Measurements from ENCODE around the gene FMN2.
A peak's percentile ranks its signal among the peaks of the same experiment; 100 is the strongest.

FMN2 gene

GRCh38 chr1:240107058-240107684, 15.5 kb downstream of the FMN2 start (continued):
- TF ChIP-seq, protein P1, sequence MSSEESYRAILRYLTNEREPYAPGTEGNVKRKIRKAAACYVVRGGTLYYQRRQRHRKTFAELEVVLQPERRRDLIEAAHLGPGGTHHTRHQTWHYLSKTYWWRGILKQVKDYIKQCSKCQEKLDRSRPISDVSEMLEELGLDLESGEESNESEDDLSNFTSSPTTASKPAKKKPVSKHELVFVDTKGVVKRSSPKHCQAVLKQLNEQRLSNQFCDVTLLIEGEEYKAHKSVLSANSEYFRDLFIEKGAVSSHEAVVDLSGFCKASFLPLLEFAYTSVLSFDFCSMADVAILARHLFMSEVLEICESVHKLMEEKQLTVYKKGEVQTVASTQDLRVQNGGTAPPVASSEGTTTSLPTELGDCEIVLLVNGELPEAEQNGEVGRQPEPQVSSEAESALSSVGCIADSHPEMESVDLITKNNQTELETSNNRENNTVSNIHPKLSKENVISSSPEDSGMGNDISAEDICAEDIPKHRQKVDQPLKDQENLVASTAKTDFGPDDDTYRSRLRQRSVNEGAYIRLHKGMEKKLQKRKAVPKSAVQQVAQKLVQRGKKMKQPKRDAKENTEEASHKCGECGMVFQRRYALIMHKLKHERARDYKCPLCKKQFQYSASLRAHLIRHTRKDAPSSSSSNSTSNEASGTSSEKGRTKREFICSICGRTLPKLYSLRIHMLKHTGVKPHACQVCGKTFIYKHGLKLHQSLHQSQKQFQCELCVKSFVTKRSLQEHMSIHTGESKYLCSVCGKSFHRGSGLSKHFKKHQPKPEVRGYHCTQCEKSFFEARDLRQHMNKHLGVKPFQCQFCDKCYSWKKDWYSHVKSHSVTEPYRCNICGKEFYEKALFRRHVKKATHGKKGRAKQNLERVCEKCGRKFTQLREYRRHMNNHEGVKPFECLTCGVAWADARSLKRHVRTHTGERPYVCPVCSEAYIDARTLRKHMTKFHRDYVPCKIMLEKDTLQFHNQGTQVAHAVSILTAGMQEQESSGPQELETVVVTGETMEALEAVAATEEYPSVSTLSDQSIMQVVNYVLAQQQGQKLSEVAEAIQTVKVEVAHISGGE (tag by site-specific recombination; conservative IDR thresholded peaks at IDR 0.05; ENCODE audit: low read depth), result no peak
- TF ChIP-seq ZBTB17 (tag by site-specific recombination; IDR thresholded peaks at IDR 0.05), result no peak
- no peak for TF ChIP-seq ZNF777 (tag by site-specific recombination; IDR thresholded peaks at IDR 0.05; ENCODE audit: borderline replicate concordance)
- TF ChIP-seq ZNF366 (tag by site-specific recombination; conservative IDR thresholded peaks at IDR 0.05), result no peak
- TF ChIP-seq, protein P2, sequence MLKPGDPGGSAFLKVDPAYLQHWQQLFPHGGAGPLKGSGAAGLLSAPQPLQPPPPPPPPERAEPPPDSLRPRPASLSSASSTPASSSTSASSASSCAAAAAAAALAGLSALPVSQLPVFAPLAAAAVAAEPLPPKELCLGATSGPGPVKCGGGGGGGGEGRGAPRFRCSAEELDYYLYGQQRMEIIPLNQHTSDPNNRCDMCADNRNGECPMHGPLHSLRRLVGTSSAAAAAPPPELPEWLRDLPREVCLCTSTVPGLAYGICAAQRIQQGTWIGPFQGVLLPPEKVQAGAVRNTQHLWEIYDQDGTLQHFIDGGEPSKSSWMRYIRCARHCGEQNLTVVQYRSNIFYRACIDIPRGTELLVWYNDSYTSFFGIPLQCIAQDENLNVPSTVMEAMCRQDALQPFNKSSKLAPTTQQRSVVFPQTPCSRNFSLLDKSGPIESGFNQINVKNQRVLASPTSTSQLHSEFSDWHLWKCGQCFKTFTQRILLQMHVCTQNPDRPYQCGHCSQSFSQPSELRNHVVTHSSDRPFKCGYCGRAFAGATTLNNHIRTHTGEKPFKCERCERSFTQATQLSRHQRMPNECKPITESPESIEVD (tag by site-specific recombination; IDR thresholded peaks at IDR 0.05), result peak; percentile 70; the same call in 1 of the 2 replicates
- no peak for TF ChIP-seq ZNF610 (tag by site-specific recombination; IDR thresholded peaks at IDR 0.05; ENCODE audit: borderline replicate concordance)
- TF ChIP-seq, protein P3, sequence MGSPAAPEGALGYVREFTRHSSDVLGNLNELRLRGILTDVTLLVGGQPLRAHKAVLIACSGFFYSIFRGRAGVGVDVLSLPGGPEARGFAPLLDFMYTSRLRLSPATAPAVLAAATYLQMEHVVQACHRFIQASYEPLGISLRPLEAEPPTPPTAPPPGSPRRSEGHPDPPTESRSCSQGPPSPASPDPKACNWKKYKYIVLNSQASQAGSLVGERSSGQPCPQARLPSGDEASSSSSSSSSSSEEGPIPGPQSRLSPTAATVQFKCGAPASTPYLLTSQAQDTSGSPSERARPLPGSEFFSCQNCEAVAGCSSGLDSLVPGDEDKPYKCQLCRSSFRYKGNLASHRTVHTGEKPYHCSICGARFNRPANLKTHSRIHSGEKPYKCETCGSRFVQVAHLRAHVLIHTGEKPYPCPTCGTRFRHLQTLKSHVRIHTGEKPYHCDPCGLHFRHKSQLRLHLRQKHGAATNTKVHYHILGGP (tag by site-specific recombination; IDR thresholded peaks at IDR 0.05), result no peak
- peak; percentile 42; the same call in 1 of the 2 replicates for TF ChIP-seq FEZF1 (tag by site-specific recombination; IDR thresholded peaks at IDR 0.05)
- TF ChIP-seq, protein P4, sequence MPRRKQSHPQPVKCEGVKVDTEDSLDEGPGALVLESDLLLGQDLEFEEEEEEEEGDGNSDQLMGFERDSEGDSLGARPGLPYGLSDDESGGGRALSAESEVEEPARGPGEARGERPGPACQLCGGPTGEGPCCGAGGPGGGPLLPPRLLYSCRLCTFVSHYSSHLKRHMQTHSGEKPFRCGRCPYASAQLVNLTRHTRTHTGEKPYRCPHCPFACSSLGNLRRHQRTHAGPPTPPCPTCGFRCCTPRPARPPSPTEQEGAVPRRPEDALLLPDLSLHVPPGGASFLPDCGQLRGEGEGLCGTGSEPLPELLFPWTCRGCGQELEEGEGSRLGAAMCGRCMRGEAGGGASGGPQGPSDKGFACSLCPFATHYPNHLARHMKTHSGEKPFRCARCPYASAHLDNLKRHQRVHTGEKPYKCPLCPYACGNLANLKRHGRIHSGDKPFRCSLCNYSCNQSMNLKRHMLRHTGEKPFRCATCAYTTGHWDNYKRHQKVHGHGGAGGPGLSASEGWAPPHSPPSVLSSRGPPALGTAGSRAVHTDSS (tag by site-specific recombination; IDR thresholded peaks at IDR 0.05), result no peak
- TF ChIP-seq MZF1 (tag by site-specific recombination; IDR thresholded peaks at IDR 0.05; ENCODE audit: borderline replicate concordance), result no peak
- TF ChIP-seq ZNF521 (tag by site-specific recombination; IDR thresholded peaks at IDR 0.05), result no peak
- TF ChIP-seq ZNF223 (tag by site-specific recombination; IDR thresholded peaks at IDR 0.05), result no peak
- TF ChIP-seq ZNF664 (tag by site-specific recombination; IDR thresholded peaks at IDR 0.05), result peak; percentile 53; the same call in 1 of the 2 replicates
- 0 out of 2 replicates have a peak, but pooled peaks have one; percentile 26 for TF ChIP-seq SP7 (tag by site-specific recombination; IDR thresholded peaks at IDR 0.05)
- no peak for TF ChIP-seq ZNF221 (tag by site-specific recombination; IDR thresholded peaks at IDR 0.05; ENCODE audit: borderline replicate concordance)
- TF ChIP-seq ZNF529 (tag by site-specific recombination; IDR thresholded peaks at IDR 0.05; ENCODE audit: insufficient replicate concordance), result no peak
- no peak for TF ChIP-seq ZNF629 (tag by site-specific recombination; IDR thresholded peaks at IDR 0.05)
- no peak for TF ChIP-seq YY2 (tag by site-specific recombination; IDR thresholded peaks at IDR 0.05)
- TF ChIP-seq GLIS1 (tag by site-specific recombination; IDR thresholded peaks at IDR 0.05), result no peak
- no peak for TF ChIP-seq ZNF26 (tag by site-specific recombination; IDR thresholded peaks at IDR 0.05)
- TF ChIP-seq ZNF423 (tag by site-specific recombination; IDR thresholded peaks at IDR 0.05), result no peak
